Measurements from ENCODE around the gene STRN3. TPM values are rescaled to one million over a fixed set of nuclear protein-coding genes. Genes with fewer than 3 reads are reported as not detected.

The STRN3 gene
- total and polyA plus RNA-seq, 2 of the 4 experiments (the other 2 are of a cell fraction), result 10.8 to 78.7 TPM

GRCh38 chr14:31020834-31021575 lies 5.2 kb downstream of the STRN3 start:
- DNase-seq (no peak), ATAC-seq (ENCODE audit: low read depth) (no peak)
- H4K91ac ChIP-seq (ENCODE audit: insufficient read depth, low read depth, low read length), result no peak overlapping the region
- no peak overlapping the region for H2AFZ ChIP-seq (replicated peaks; ENCODE audit: low read length, poor library complexity)
- H3K56ac ChIP-seq (ENCODE audit: extremely low read depth, insufficient read depth, low read length), result no peak overlapping the region
- intact Hi-C loops (cut with micrococcal nuclease), result no loop called here
- WGBS, 2 experiments (ENCODE audit: extremely low coverage in 2 of 2, insufficient read length in 1 of 2), result 75% methylated on average over 4 of the region's 8 CpGs; no CpG with 5 or more reads in 1 of the 2 experiments
- H2BK120ac ChIP-seq (ENCODE audit: low read depth, low read length), result no peak overlapping the region
- dilution Hi-C loops (cut with HindIII; ENCODE audit: low sequenced_read_pairs, unreplicated experiment), result no loop called here
- no peak overlapping the region for H4K8ac ChIP-seq (ENCODE audit: low read depth in 2 of 2, low read length in 2 of 2)
- H3K36me3 ChIP-seq (ENCODE audit: control insufficient read depth, insufficient read depth, low read length), result peaks cover 9% of the 10 kb centered on the region
- H3K4me1 ChIP-seq (ENCODE audit: control insufficient read depth, insufficient read depth, low read length), result peaks cover 1% of the 10 kb centered on the region; the same call in 1 of the 2 replicates
- CTCF ChIA-PET, result no interaction called here
- no peak overlapping the region for H4K5ac ChIP-seq (ENCODE audit: low read depth, low read length)
- H4K20me1 ChIP-seq (ENCODE audit: insufficient read depth, low read length), result peaks cover 66% of the 10 kb centered on the region
- H3K79me1 ChIP-seq (ENCODE audit: low read depth in 1 of 2, low read length in 2 of 2), result peaks cover 4 to 46% of the 10 kb centered on the region in 2 experiments
- no peak overlapping the region for H3K23ac ChIP-seq (ENCODE audit: low read depth, low read length)
- TF ChIP-seq NFE2L2 (IDR thresholded peaks at IDR 0.05; ENCODE audit: low read depth, low read length) (no peak), MAZ (IDR thresholded peaks at IDR 0.05; ENCODE audit: borderline replicate concordance, low read depth, low read length) (no peak), RAD21 (IDR thresholded peaks at IDR 0.05; ENCODE audit: low read length) (no peak), CHD1 (IDR thresholded peaks at IDR 0.05; ENCODE audit: low read depth, low read length) (no peak)
- TF ChIP-seq, protein P1, sequence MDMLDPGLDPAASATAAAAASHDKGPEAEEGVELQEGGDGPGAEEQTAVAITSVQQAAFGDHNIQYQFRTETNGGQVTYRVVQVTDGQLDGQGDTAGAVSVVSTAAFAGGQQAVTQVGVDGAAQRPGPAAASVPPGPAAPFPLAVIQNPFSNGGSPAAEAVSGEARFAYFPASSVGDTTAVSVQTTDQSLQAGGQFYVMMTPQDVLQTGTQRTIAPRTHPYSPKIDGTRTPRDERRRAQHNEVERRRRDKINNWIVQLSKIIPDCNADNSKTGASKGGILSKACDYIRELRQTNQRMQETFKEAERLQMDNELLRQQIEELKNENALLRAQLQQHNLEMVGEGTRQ (IDR thresholded peaks at IDR 0.05; ENCODE audit: low read depth, low read length), result no peak
- no peak overlapping the region for H2AK9ac ChIP-seq (replicated peaks; ENCODE audit: low read depth, low read length, poor library complexity)
- no peak overlapping the region for H3K9ac ChIP-seq (ENCODE audit: low read depth, low read length)
- no peak overlapping the region for H2BK20ac ChIP-seq (ENCODE audit: low read depth, low read length)
- H2BK15ac ChIP-seq (ENCODE audit: low read depth, low read length), result no peak overlapping the region
- BruUV-seq (replicated peaks), result no TSS peak
- no peak overlapping the region for H2AK5ac ChIP-seq (ENCODE audit: low read depth, low read length)
- H3K27me3 ChIP-seq (ENCODE audit: control insufficient read depth, insufficient read depth, low read length), result no peaks in the 10 kb centered on the region
- POLR2A ChIA-PET (ENCODE audit: unreplicated experiment), result no interaction called here
- no peak overlapping the region for H3K18ac ChIP-seq (ENCODE audit: low read depth, low read length)
- in situ Hi-C loops (cut with MboI; ENCODE audit: low sequenced_read_pairs), result no loop called here
- no peak overlapping the region for H3K4me3 ChIP-seq (ENCODE audit: insufficient read depth, low read depth, low read length)
- no peak overlapping the region for H3K14ac ChIP-seq (replicated peaks; ENCODE audit: low read depth, low read length)
- no peak overlapping the region for H3K4me2 ChIP-seq (ENCODE audit: low read depth, low read length)
- H3K9me1 ChIP-seq (ENCODE audit: insufficient read depth, low read length), result peaks cover 6% of the 10 kb centered on the region; the same call in 1 of the 2 replicates
- no peak overlapping the region for H3K27ac ChIP-seq (ENCODE audit: insufficient read depth, low read length)
- H3K9me3 ChIP-seq (ENCODE audit: control insufficient read depth, insufficient read depth, low read length), result no peaks in the 10 kb centered on the region
- no peak overlapping the region for H2BK5ac ChIP-seq (ENCODE audit: low read depth, low read length, poor library complexity, severe bottlenecking)
- H3K4ac ChIP-seq (ENCODE audit: low read depth, low read length), result no peak overlapping the region

Measured in IMR-90 (cell line).